HFFc6 (cell line): ENCODE results near the gene ADRB1. TPM values are rescaled to one million over a fixed set of nuclear protein-coding genes. Genes with fewer than 3 reads are reported as not detected.

ENCODE experiments used
- DNase-seq: peaks from one replicate; pipeline ENCODE4 v3.0.0-alpha.2; 2018
- H3K27ac Mint-ChIP-seq: 2 replicates; pipeline ENCODE4 v1.8.0; 2020; ENCODE audit warnings: mild to moderate bottlenecking, mixed read lengths
- H3K27me3 Mint-ChIP-seq: 2 replicates; pipeline ENCODE4 v1.8.0; 2021; ENCODE audit warnings: mild to moderate bottlenecking, moderate library complexity, mixed read lengths; ENCODE audit not compliant: insufficient read depth
- H3K36me3 Mint-ChIP-seq: 2 replicates; pipeline ENCODE4 v1.8.0; 2021; ENCODE audit warnings: low read depth, mixed read lengths
- H3K4me1 Mint-ChIP-seq: 2 replicates; pipeline ENCODE4 v1.8.0; 2020; ENCODE audit warnings: low read depth, mixed read lengths
- H3K4me3 Mint-ChIP-seq: 2 replicates; pipeline ENCODE4 v1.8.0; 2020; ENCODE audit warnings: mild to moderate bottlenecking, moderate library complexity, mixed read lengths
- H3K9me3 Mint-ChIP-seq: 2 replicates; pipeline ENCODE4 v1.8.0; 2020; ENCODE audit warnings: mild to moderate bottlenecking, mixed read lengths
- CTCF ChIP-seq: fragments of 200-600 bp; sonication (generic); IDR thresholded peaks from 2 replicates; pipeline ENCODE4 v1.5.0; 2021; ENCODE audit warnings: antibody characterized with exemption, mild to moderate bottlenecking
- total RNA-seq, 6 experiments: library from RNA; stranded (reverse); fragmentation: NEBNext Ultra II Directional; extraction: Animal tissue kit (Norgen Biotek cat#: 25700); gene quantifications; 2 replicates in 1 of 6; 3 replicates in 5 of 6; pipeline ENCODE4 v1.2.3, GENCODE V29; 2021

The ADRB1 gene
- total RNA-seq, 6 experiments from 2014 or later = 0.07 TPM; not detected in 5

GRCh38 chr10:114064151-114065048 is 20.7 kb downstream of the ADRB1 start:
- Mint-ChIP-seq H3K4me1 (peaks cover 19% of the 10 kb centered on the region), H3K27me3 (peaks cover 6% of the 10 kb centered on the region), H3K4me3 (no peak overlapping the region), H3K36me3 (no peaks in the 10 kb centered on the region), H3K27ac (no peak overlapping the region), H3K9me3 (no peaks in the 10 kb centered on the region)
- no peak for TF ChIP-seq CTCF
- no peak for DNase-seq

- Mint-ChIP-seq H3K36me3 (no peaks in the 10 kb centered on the region), H3K27me3 (peaks cover 6% of the 10 kb centered on the region), H3K27ac (no peak overlapping the region), H3K9me3 (no peaks in the 10 kb centered on the region), H3K4me1 (peaks cover 19% of the 10 kb centered on the region), H3K4me3 (no peak overlapping the region)
- no peak for DNase-seq
- TF ChIP-seq CTCF = no peak
Observed at GRCh38 chr10:114065049-114065435, 21.4 kb downstream of the ADRB1 start.

DNA sequence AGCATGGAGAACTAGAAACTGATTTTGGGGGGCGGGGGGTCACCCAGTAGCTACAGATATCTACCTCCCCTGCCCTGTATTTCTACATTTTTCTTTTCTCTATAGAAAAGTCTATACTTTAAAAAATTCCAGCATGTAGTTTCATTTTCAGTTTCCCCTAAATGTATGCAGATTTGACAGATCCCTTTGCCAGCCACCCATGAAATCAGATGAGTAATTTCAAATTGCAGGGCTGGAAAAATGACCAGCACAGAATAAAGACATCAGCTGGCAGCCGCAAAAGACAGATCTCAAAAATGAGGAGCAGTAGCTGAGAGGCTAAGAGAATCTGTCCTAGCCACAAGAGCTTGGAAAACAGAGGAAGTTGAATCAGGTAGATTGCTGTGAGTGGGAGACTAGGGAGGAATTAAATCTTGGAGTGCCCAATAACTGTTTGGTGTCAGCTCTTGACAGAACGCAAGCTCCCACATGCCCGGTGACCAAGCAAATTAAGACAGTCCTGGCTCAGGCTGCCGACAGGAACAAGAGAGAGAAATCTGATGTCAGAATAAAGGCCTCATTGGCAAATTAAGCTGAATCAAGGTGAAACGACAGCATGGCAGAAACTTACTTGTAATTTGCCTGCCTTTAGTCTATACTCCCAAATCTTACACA is 24.5 kb downstream of the ADRB1 start:
- peak overlapping the region; percentile 59 for H3K4me3 Mint-ChIP-seq
- no peak for DNase-seq
- peaks cover 13% of the 10 kb centered on the region for H3K27me3 Mint-ChIP-seq

GRCh38 chr10:114070710-114071109 is 27.0 kb downstream of the ADRB1 start:
- DNase-seq = no peak
- H3K9me3 Mint-ChIP-seq = no peaks in the 10 kb centered on the region
- peaks cover 19% of the 10 kb centered on the region for H3K4me1 Mint-ChIP-seq
- no peak overlapping the region for H3K4me3 Mint-ChIP-seq
- H3K27ac Mint-ChIP-seq = no peak overlapping the region
- H3K36me3 Mint-ChIP-seq = no peaks in the 10 kb centered on the region
- peaks cover 9% of the 10 kb centered on the region for H3K27me3 Mint-ChIP-seq
- TF ChIP-seq CTCF = no peak

More for the DNA sequence above, 24.5 kb downstream of the ADRB1 start:
- Mint-ChIP-seq H3K9me3 (no peaks in the 10 kb centered on the region), H3K36me3 (no peaks in the 10 kb centered on the region), H3K4me1 (peaks cover 19% of the 10 kb centered on the region), H3K27ac (no peak overlapping the region)
- no peak for TF ChIP-seq CTCF

GRCh38 chr10:114071178-114071577 is 27.5 kb downstream of the ADRB1 start:
- H3K9me3 Mint-ChIP-seq = no peaks in the 10 kb centered on the region
- no peaks in the 10 kb centered on the region for H3K36me3 Mint-ChIP-seq
- no peak for TF ChIP-seq CTCF
- no peak overlapping the region for H3K4me3 Mint-ChIP-seq
- peaks cover 19% of the 10 kb centered on the region for H3K4me1 Mint-ChIP-seq
- DNase-seq = no peak
- H3K27me3 Mint-ChIP-seq = peaks cover 9% of the 10 kb centered on the region
- no peak overlapping the region for H3K27ac Mint-ChIP-seq
